ENCODE measurements around the gene NECAB3.

- TF ChIP-seq, protein P1, sequence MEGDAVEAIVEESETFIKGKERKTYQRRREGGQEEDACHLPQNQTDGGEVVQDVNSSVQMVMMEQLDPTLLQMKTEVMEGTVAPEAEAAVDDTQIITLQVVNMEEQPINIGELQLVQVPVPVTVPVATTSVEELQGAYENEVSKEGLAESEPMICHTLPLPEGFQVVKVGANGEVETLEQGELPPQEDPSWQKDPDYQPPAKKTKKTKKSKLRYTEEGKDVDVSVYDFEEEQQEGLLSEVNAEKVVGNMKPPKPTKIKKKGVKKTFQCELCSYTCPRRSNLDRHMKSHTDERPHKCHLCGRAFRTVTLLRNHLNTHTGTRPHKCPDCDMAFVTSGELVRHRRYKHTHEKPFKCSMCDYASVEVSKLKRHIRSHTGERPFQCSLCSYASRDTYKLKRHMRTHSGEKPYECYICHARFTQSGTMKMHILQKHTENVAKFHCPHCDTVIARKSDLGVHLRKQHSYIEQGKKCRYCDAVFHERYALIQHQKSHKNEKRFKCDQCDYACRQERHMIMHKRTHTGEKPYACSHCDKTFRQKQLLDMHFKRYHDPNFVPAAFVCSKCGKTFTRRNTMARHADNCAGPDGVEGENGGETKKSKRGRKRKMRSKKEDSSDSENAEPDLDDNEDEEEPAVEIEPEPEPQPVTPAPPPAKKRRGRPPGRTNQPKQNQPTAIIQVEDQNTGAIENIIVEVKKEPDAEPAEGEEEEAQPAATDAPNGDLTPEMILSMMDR (conservative IDR thresholded peaks at IDR 0.05; ENCODE audit: low read depth, low read length), result no peak
- TF ChIP-seq EZH2 (IDR thresholded peaks at IDR 0.05; ENCODE audit: low read length, unreplicated experiment), result no peak
- no peak for TF ChIP-seq EZH2phosphoT487 (IDR thresholded peaks at IDR 0.05; ENCODE audit: borderline replicate concordance, low read length)
Measured at GRCh38 chr20:33649201-33649681, 25.0 kb downstream of the NECAB3 start.
